CD14-positive monocyte (primary cell): ENCODE data around the gene RPL18. TPM values are rescaled to one million over a fixed set of nuclear protein-coding genes. Genes with fewer than 3 reads are reported as not detected.
A peak's percentile ranks its signal among the peaks of the same experiment; 100 is the strongest.
"Not testable (repeated sequence)": the region's sequence is repeated elsewhere in the genome, so short reads cannot be mapped to it uniquely, and the experiment has no call there.

Experiments used
- DNase-seq, 3 donors: peaks; one replicate each; pipeline ENCODE4 v3.0.0-alpha.2; 2011 to 2022
- H2AFZ ChIP-seq: 2 replicates; pipeline ENCODE4 v1.6.0; 2012; ENCODE audit warnings: mild to moderate bottlenecking, low read depth, low read length, inconsistent platforms; ENCODE audit not compliant: insufficient read depth, poor library complexity, severe bottlenecking
- H3K27ac ChIP-seq, 2 donors: 1 replicate in 1 of 2; 2 replicates in 1 of 2; pipeline ENCODE4 v1.5.1; 2012 to 2013; ENCODE audit warnings: low read length in 2 of 2, control low read depth in 1 of 2, inconsistent platforms in 1 of 2, low read depth in 1 of 2, mild to moderate bottlenecking in 1 of 2
- H3K27me3 ChIP-seq, 2 donors: one replicate each; pipeline versions ENCODE4 v1.6.0 to v1.6.1; 2011 to 2013; ENCODE audit warnings: low read length in 2 of 2; ENCODE audit not compliant: control insufficient read depth in 2 of 2, insufficient read depth in 2 of 2
- H3K36me3 ChIP-seq, 2 donors: replicated peaks in 1 of 2; 1 replicate in 1 of 2; 2 replicates in 1 of 2; pipeline versions ENCODE4 v1.5.1 to v1.6.1; 2012 to 2013; ENCODE audit warnings: low read length in 2 of 2, control low read depth in 1 of 2, inconsistent platforms in 1 of 2, mild to moderate bottlenecking in 1 of 2; ENCODE audit not compliant: insufficient read depth in 2 of 2, control insufficient read depth in 1 of 2
- H3K4me1 ChIP-seq, 2 donors: 1 replicate in 1 of 2; 2 replicates in 1 of 2; pipeline versions ENCODE4 v1.5.1 to v1.6.1; 2012 to 2013; ENCODE audit warnings: low read length in 2 of 2, control low read depth in 1 of 2, inconsistent platforms in 1 of 2, mild to moderate bottlenecking in 1 of 2, moderate library complexity in 1 of 2; ENCODE audit not compliant: insufficient read depth in 2 of 2, control insufficient read depth in 1 of 2
- H3K4me2 ChIP-seq: replicated peaks from 2 replicates; pipeline ENCODE3; 2012; ENCODE audit warnings: low read length, moderate library complexity, mild to moderate bottlenecking; ENCODE audit not compliant: poor library complexity, severe bottlenecking; ENCODE audit errors: extremely low read depth
- H3K4me3 ChIP-seq, 3 experiments: fragments of 200-600 bp in 1 of 3; sonication (generic) in 1 of 3; replicated peaks in 1 of 3; 1 replicate in 2 of 3; 2 replicates in 1 of 3; pipeline ENCODE4 v1.5.1; 2011 to 2013; ENCODE audit warnings: low read length in 3 of 3, mild to moderate bottlenecking in 3 of 3, control low read depth in 2 of 3, low read depth in 2 of 3, inconsistent platforms in 1 of 3, moderate library complexity in 1 of 3
- H3K79me2 ChIP-seq: 2 replicates; pipeline ENCODE4 v1.6.0; 2012; ENCODE audit warnings: mild to moderate bottlenecking, control low read depth, inconsistent platforms, low read length, moderate library complexity; ENCODE audit not compliant: insufficient read depth
- H3K9ac ChIP-seq: 2 replicates; pipeline ENCODE4 v1.6.0; 2017; ENCODE audit warnings: low read length, mild to moderate bottlenecking; ENCODE audit not compliant: insufficient read depth, poor library complexity, severe bottlenecking
- H3K9me3 ChIP-seq, 2 donors: replicated peaks in 1 of 2; 1 replicate in 1 of 2; 2 replicates in 1 of 2; pipeline versions ENCODE4 v1.5.1 to v1.6.1; 2012 to 2013; ENCODE audit warnings: low read length in 2 of 2, control low read depth in 1 of 2; ENCODE audit not compliant: control insufficient read depth in 1 of 2, insufficient read depth in 1 of 2
- H4K20me1 ChIP-seq: 2 replicates; pipeline ENCODE4 v1.6.0; 2012; ENCODE audit warnings: mild to moderate bottlenecking, low read length, control low read depth, moderate library complexity; ENCODE audit not compliant: insufficient read depth
- H3K27ac Mint-ChIP-seq, 7 donors: one replicate each; pipeline ENCODE4 v1.8.0; 2020; ENCODE audit warnings: mild to moderate bottlenecking in 7 of 7, mixed read lengths in 7 of 7, moderate library complexity in 6 of 7, inconsistent platforms in 2 of 7
- H3K27me3 Mint-ChIP-seq, 3 donors: one replicate each; pipeline ENCODE4 v1.8.0; 2021 to 2022; ENCODE audit warnings: low read depth in 3 of 3, mild to moderate bottlenecking in 3 of 3, mixed read lengths in 3 of 3, moderate library complexity in 3 of 3, inconsistent platforms in 1 of 3
- H3K36me3 Mint-ChIP-seq, 2 donors: one replicate each; pipeline ENCODE4 v1.8.0; 2020; ENCODE audit warnings: mixed read lengths in 2 of 2, inconsistent platforms in 1 of 2, mild to moderate bottlenecking in 1 of 2
- H3K4me1 Mint-ChIP-seq: one replicate; pipeline ENCODE4 v1.8.0; 2020; ENCODE audit warnings: mild to moderate bottlenecking, mixed read lengths
- H3K4me3 Mint-ChIP-seq, 2 donors: one replicate each; pipeline ENCODE4 v1.8.0; 2020; ENCODE audit warnings: mild to moderate bottlenecking in 2 of 2, mixed read lengths in 2 of 2, moderate library complexity in 1 of 2
- H3K9me3 Mint-ChIP-seq, 7 donors: one replicate each; pipeline ENCODE4 v1.8.0; 2020 to 2022; ENCODE audit warnings: mixed read lengths in 7 of 7, mild to moderate bottlenecking in 6 of 7, moderate library complexity in 6 of 7, inconsistent platforms in 2 of 7
- CTCF ChIP-seq: fragments of 200-600 bp; IDR thresholded peaks from one replicate; pipeline ENCODE4 v1.8.0; 2022; ENCODE audit warnings: antibody characterized with exemption, mild to moderate bottlenecking
- WGBS: methylation state at CpG from one replicate; pipeline ENCODE4 v1.1.5; 2013; ENCODE audit warnings: missing lambda C conversion rate; ENCODE audit not compliant: insufficient coverage; 5-methylcytosine and 5-hydroxymethylcytosine counted together
- intact Hi-C, 2 donors: fragments of 100-400 bp; cut with micrococcal nuclease; formaldehyde crosslinking; loops; one replicate each; pipeline versions ENCODE4 v1.15.0 to v1.15.1; 2023
- polyA plus RNA-seq, 3 donors: library from polyadenylated mRNA; depleted of rRNA in 1 of 3; unstranded in 2 of 3; stranded (reverse) in 1 of 3; fragments of 300-500 nt in 2 of 3; fragments of >200 nt in 1 of 3; fragmentation: Illumina TruSeq in 2 of 3; gene quantifications; 1 replicate in 2 of 3; 2 replicates in 1 of 3; pipeline ENCODE4 v1.2.3, GENCODE V29; 2012 to 2021

Gene RPL18
- polyA plus RNA-seq, 3 donors, result 803 to 1,540 (median 892) TPM

GRCh38 chr19:48659768-48660167 lies 40.8 kb upstream of the RPL18 start:
- WGBS, result 67% methylated on average over 3 of the region's 5 CpGs
- Mint-ChIP-seq H3K27ac (peak overlapping the region in 4 of 7 donors; percentile 47 to 81 (median 74)), H3K36me3 (no peaks in the 10 kb centered on the region), H3K4me3 (no peak overlapping the region), H3K9me3 (no peaks in the 10 kb centered on the region), H3K27me3 (peaks cover 3 to 7% (median 7%) of the 10 kb centered on the region in 3 donors), H3K4me1 (peaks cover 16% of the 10 kb centered on the region)
- H4K20me1 ChIP-seq, result no peaks in the 10 kb centered on the region
- H3K9ac ChIP-seq, result no peak overlapping the region
- H3K36me3 ChIP-seq, result no peaks in the 10 kb centered on the region
- H3K79me2 ChIP-seq, result no peaks in the 10 kb centered on the region
- peak; percentile 46 to 79 (median 78) for DNase-seq
- no peak overlapping the region for H3K4me3 ChIP-seq
- no peak overlapping the region for H2AFZ ChIP-seq
- no peaks in the 10 kb centered on the region for H3K27me3 ChIP-seq
- intact Hi-C loops, result no loop called here
- TF ChIP-seq CTCF, result no peak
- peaks cover 18 to 22% of the 10 kb centered on the region in 2 donors for H3K4me1 ChIP-seq
- H3K9me3 ChIP-seq, result no peaks in the 10 kb centered on the region
- no peak overlapping the region for H3K4me2 ChIP-seq
- H3K27ac ChIP-seq, result no peak overlapping the region

GRCh38 chr19:48658483-48658882 lies 39.5 kb upstream of the RPL18 start:
- no peak overlapping the region for H3K27ac Mint-ChIP-seq

GRCh38 chr19:48657828-48658227 lies 38.9 kb upstream of the RPL18 start:
- H3K27ac ChIP-seq, DNase-seq, H3K36me3 ChIP-seq, H3K79me2 ChIP-seq, H2AFZ ChIP-seq, H3K4me3 Mint-ChIP-seq, H4K20me1 ChIP-seq, H3K9me3 ChIP-seq, intact Hi-C loops, H3K4me3 ChIP-seq, H3K27me3 ChIP-seq, H3K4me2 ChIP-seq, H3K9ac ChIP-seq, H3K9me3 Mint-ChIP-seq, H3K36me3 Mint-ChIP-seq: not testable (repeated sequence)
- Mint-ChIP-seq H3K27ac (peak overlapping the region in 1 of 7 donors; percentile 11), H3K27me3 (peaks cover 7 to 10% (median 7%) of the 10 kb centered on the region in 3 donors), H3K4me1 (peaks cover 17% of the 10 kb centered on the region)
- H3K4me1 ChIP-seq, result peaks cover 23 to 26% of the 10 kb centered on the region in 2 donors
- WGBS, result 90% methylated on average over 4 of the region's 5 CpGs

More at GRCh38 chr19:48658483-48658882, 39.5 kb upstream of the RPL18 start:
- Mint-ChIP-seq H3K9me3 (peaks cover 0 to 3% (median 0%) of the 10 kb centered on the region in 7 donors), H3K27me3 (peaks cover 7 to 10% (median 7%) of the 10 kb centered on the region in 3 donors), H3K36me3 (no peaks in the 10 kb centered on the region), H3K4me3 (no peak overlapping the region), H3K4me1 (peaks cover 16% of the 10 kb centered on the region)
- H4K20me1 ChIP-seq, result no peaks in the 10 kb centered on the region
- H3K27ac ChIP-seq, result no peak overlapping the region
- no peak for DNase-seq
- no peaks in the 10 kb centered on the region for H3K27me3 ChIP-seq
- 90% methylated on average over 3 of the region's 6 CpGs for WGBS
- no peaks in the 10 kb centered on the region for H3K79me2 ChIP-seq
- TF ChIP-seq CTCF, result no peak
- no peaks in the 10 kb centered on the region for H3K9me3 ChIP-seq
- no peak overlapping the region for H2AFZ ChIP-seq
- intact Hi-C loops, result no loop called here
- no peaks in the 10 kb centered on the region for H3K36me3 ChIP-seq
- H3K4me1 ChIP-seq, result peaks cover 18 to 22% of the 10 kb centered on the region in 2 donors
- no peak overlapping the region for H3K4me3 ChIP-seq
- no peak overlapping the region for H3K9ac ChIP-seq
- H3K4me2 ChIP-seq, result no peak overlapping the region
